HEK293T (cell line): ENCODE measurements around the gene ANHX.

ENCODE experiments used
- ARNT ChIP-seq: fragments of 450-650 bp; IDR thresholded peaks from 2 replicates; pipeline ENCODE4 v1.6.1; 2017; ENCODE audit warnings: mild to moderate bottlenecking
- BHLHE40 ChIP-seq: fragments of 450-650 bp; IDR thresholded peaks from 2 replicates; pipeline ENCODE4 v1.6.1; 2016; ENCODE audit warnings: mild to moderate bottlenecking, moderate library complexity, borderline replicate concordance
- ELF4 ChIP-seq: fragments of 450-650 bp; IDR thresholded peaks from 2 replicates; pipeline ENCODE4 v1.6.1; 2017; ENCODE audit warnings: antibody characterized with exemption
- HDGF ChIP-seq: fragments of 450-650 bp; IDR thresholded peaks from 2 replicates; pipeline ENCODE4 v1.6.1; 2017; ENCODE audit warnings: antibody characterized with exemption, borderline replicate concordance
- L3MBTL2 ChIP-seq: fragments of 450-650 bp; conservative IDR thresholded peaks from 2 replicates; pipeline ENCODE4 v1.6.1; 2016; ENCODE audit warnings: mild to moderate bottlenecking
- NFRKB ChIP-seq: fragments of 450-650 bp; IDR thresholded peaks from 2 replicates; pipeline ENCODE4 v1.6.1; 2016; ENCODE audit warnings: mild to moderate bottlenecking, moderate library complexity
- SP1 ChIP-seq: fragments of 450-650 bp; IDR thresholded peaks from 2 replicates; pipeline ENCODE4 v1.6.1; 2017
- SUZ12 ChIP-seq: fragments of 450-650 bp; IDR thresholded peaks from 2 replicates; pipeline ENCODE4 v1.6.1; 2016; ENCODE audit warnings: mild to moderate bottlenecking
- TARDBP ChIP-seq: fragments of 450-650 bp; IDR thresholded peaks from 2 replicates; pipeline ENCODE4 v1.6.1; 2016

DNA sequence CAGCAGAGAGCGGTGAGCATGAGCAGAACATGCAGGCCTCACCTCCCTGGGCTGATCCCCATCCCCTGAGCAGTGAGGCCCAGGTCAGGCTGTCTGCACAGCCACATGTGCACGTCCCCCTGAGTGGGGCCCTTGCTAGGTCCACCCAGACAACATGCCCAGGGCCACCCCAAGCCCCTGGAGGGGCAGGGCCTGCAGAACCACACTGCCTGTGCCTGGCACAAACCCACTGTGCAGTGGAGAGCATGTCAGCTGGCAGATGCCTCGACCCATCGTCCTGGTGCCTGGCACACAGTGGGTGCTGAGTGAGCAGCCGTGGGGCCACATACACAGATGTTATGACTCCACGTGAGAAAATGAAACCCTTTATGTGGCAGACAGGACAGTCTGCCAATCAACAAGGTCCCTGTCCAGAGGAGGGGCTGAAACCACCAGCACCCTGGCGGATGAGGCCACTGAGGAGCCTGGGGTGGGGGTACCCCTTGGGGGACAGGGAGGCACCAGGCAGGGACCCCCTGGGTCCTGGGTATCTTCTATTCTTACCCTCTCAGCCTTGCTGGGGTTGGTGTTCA is 8.3 kb downstream of the ANHX start:
- TF ChIP-seq BHLHE40 (no peak), HDGF (no peak), SP1 (no peak), SUZ12 (no peak), ELF4 (no peak), TARDBP (no peak), ARNT (no peak), NFRKB (no peak), L3MBTL2 (no peak)
